ENCODE measurements around the gene HNRNPA1. TPM values are rescaled to one million over a fixed set of nuclear protein-coding genes. Genes with fewer than 3 reads are reported as not detected.

HNRNPA1 gene
- total RNA-seq, 1 experiment from 2014 or later, result 606 TPM

Other genes with a start within 250 kb of the HNRNPA1 start
- gene HOXC5, start 247.7 kb upstream of the HNRNPA1 start, total RNA-seq (2014; rRNA removed), result 1.8 and 2.9 TPM in 2 replicates
- 2.9 and 4.2 TPM in 2 replicates for gene HOXC4, start 226.9 kb upstream of the HNRNPA1 start, total RNA-seq (2014; rRNA removed)
- gene SMUG1, start 91.7 kb upstream of the HNRNPA1 start, total RNA-seq (2014; rRNA removed), result 57.6 and 69.9 TPM in 2 replicates
- gene CBX5, start 604 bp upstream of the HNRNPA1 start, total RNA-seq (2014; rRNA removed), result 65.3 and 90.8 TPM in 2 replicates
- gene NFE2, start 20.3 kb downstream of the HNRNPA1 start, total RNA-seq (2014; rRNA removed), result 0.06 TPM in 1 of 2 replicates, not detected in the other
- gene COPZ1, start 44.4 kb downstream of the HNRNPA1 start, total RNA-seq (2014; rRNA removed), result 124 and 186 TPM in 2 replicates
- not detected in 2 replicates for gene GPR84, start 83.8 kb downstream of the HNRNPA1 start, total RNA-seq (2014; rRNA removed)
- gene ZNF385A, start 104.0 kb downstream of the HNRNPA1 start, total RNA-seq (2014; rRNA removed), result 2.6 and 3.7 TPM in 2 replicates
- 202 and 242 TPM in 2 replicates for gene ITGA5, start 138.5 kb downstream of the HNRNPA1 start, total RNA-seq (2014; rRNA removed)
- not detected in 2 replicates for gene GTSF1, start 192.9 kb downstream of the HNRNPA1 start, total RNA-seq (2014; rRNA removed)
- not detected in 2 replicates for gene NCKAP1L, start 217.0 kb downstream of the HNRNPA1 start, total RNA-seq (2014; rRNA removed)

All from LHCN-M2 (cell line).